ENCODE data around the gene ZC3H12A.

GRCh38 chr1:37465593-37466517 is 8.5 kb upstream of the ZC3H12A start:
- TF ChIP-seq SPI1 (IDR thresholded peaks at IDR 0.05; ENCODE audit: borderline replicate concordance, low read depth) = no peak
- no peak for TF ChIP-seq CTCF (IDR thresholded peaks at IDR 0.05; ENCODE audit: insufficient read depth, low read length)
- TF ChIP-seq GABPA (IDR thresholded peaks at IDR 0.05; ENCODE audit: low read depth) = no peak
- TF ChIP-seq POLR2AphosphoS5 (IDR thresholded peaks at IDR 0.05; ENCODE audit: low read depth) = no peak
